HEK293 (cell line): ENCODE results near the gene ERBB4.

Experiments
- CTCF ChIA-PET: fragments of 350-600 bp; formaldehyde crosslinking; extraction: SDS; loops from one replicate; lab custom pipeline; 2021; ENCODE audit warnings: antibody characterized with exemption; lab: Yijun Ruan, JAX
- POLR2A ChIA-PET: fragments of 300-600 bp; formaldehyde crosslinking; extraction: SDS; loops from one replicate; lab custom pipeline; 2020; ENCODE audit warnings: antibody characterized with exemption, inconsistent platforms; lab: Yijun Ruan, JAX
- H3K27ac ChIP-seq: fragments of 200-500 bp; sonication (Bioruptor generic); 2 replicates; pipeline ENCODE4 v1.5.1; 2014; ENCODE audit warnings: low read depth, low read length, control low read depth, inconsistent platforms; ENCODE audit errors: extremely low read depth
- H3K36me3 ChIP-seq, 2 experiments: fragments of 200-500 bp in 1 of 2; sonication (Bioruptor generic) in 1 of 2; 1 replicate in 1 of 2; 2 replicates in 1 of 2; pipeline ENCODE4 v1.5.1; 2014 to 2017; ENCODE audit warnings: inconsistent platforms in 2 of 2, low read length in 2 of 2; ENCODE audit not compliant: control insufficient read depth in 2 of 2, insufficient read depth in 1 of 2
- H3K4me1 ChIP-seq: fragments of 200-500 bp; sonication (Bioruptor generic); 2 replicates; pipeline ENCODE4 v1.5.1; 2014; ENCODE audit warnings: mild to moderate bottlenecking, low read length, inconsistent platforms; ENCODE audit not compliant: control insufficient read depth, insufficient read depth
- H3K4me3 ChIP-seq: 2 replicates; pipeline ENCODE4 v1.5.1; 2011; ENCODE audit warnings: low read depth, mild to moderate bottlenecking, control low read depth, low read length, moderate library complexity
- H3K9me3 ChIP-seq: fragments of 200-500 bp; sonication (Bioruptor generic); 2 replicates; pipeline ENCODE4 v1.5.1; 2014; ENCODE audit warnings: low read depth, low read length, inconsistent platforms; ENCODE audit not compliant: control insufficient read depth, insufficient read depth
- CTCF ChIP-seq: fragments of 450-650 bp; formaldehyde crosslinking; IDR thresholded peaks from 2 replicates; pipeline ENCODE4 v1.5.1; 2016; ENCODE audit warnings: missing biosample characterization, missing genetic modification characterization
- KLF7 ChIP-seq: fragments of 450-650 bp; formaldehyde crosslinking; IDR thresholded peaks from 2 replicates; pipeline ENCODE4 v1.5.1; 2016; ENCODE audit warnings: missing biosample characterization, missing genetic modification characterization, borderline replicate concordance
- MZF1 ChIP-seq: fragments of 450-650 bp; formaldehyde crosslinking; IDR thresholded peaks from 2 replicates; pipeline ENCODE4 v1.5.1; 2017; ENCODE audit warnings: missing biosample characterization, missing genetic modification characterization, borderline replicate concordance
- SP3 ChIP-seq: fragments of 450-650 bp; formaldehyde crosslinking; IDR thresholded peaks from 2 replicates; pipeline ENCODE4 v1.5.1; 2016; ENCODE audit warnings: missing biosample characterization, missing genetic modification characterization
- ZBTB17 ChIP-seq: fragments of 450-650 bp; formaldehyde crosslinking; IDR thresholded peaks from 2 replicates; pipeline ENCODE4 v1.5.1; 2016; ENCODE audit warnings: missing biosample characterization, missing genetic modification characterization
- ZBTB7A ChIP-seq: fragments of 450-650 bp; formaldehyde crosslinking; IDR thresholded peaks from 2 replicates; pipeline ENCODE4 v1.5.1; 2016; ENCODE audit warnings: low read depth, missing biosample characterization, missing genetic modification characterization
- ZBTB8A ChIP-seq: fragments of 450-650 bp; formaldehyde crosslinking; IDR thresholded peaks from 2 replicates; pipeline ENCODE4 v1.5.1; 2016; ENCODE audit warnings: missing biosample characterization, missing genetic modification characterization
- ZNF140 ChIP-seq: fragments of 450-650 bp; formaldehyde crosslinking; IDR thresholded peaks from 2 replicates; pipeline ENCODE4 v1.5.1; 2016; ENCODE audit warnings: missing biosample characterization, missing genetic modification characterization
- ZNF211 ChIP-seq: fragments of 450-650 bp; formaldehyde crosslinking; IDR thresholded peaks from 2 replicates; pipeline ENCODE4 v1.5.1; 2016; ENCODE audit warnings: low read depth, missing biosample characterization, missing genetic modification characterization
- ZNF223 ChIP-seq: fragments of 450-650 bp; formaldehyde crosslinking; IDR thresholded peaks from 2 replicates; pipeline ENCODE4 v1.5.1; 2016; ENCODE audit warnings: missing biosample characterization, missing genetic modification characterization
- ZNF274 ChIP-seq, 2 experiments: fragments of 200-500 bp in 1 of 2; fragments of 450-650 bp in 1 of 2; sonication (Bioruptor generic) in 1 of 2; formaldehyde crosslinking in 1 of 2; IDR thresholded peaks; 2 replicates each; pipeline versions ENCODE4 v1.5.1 to v1.6.1; 2014 to 2016; ENCODE audit warnings: borderline replicate concordance in 1 of 2, inconsistent platforms in 1 of 2, low read length in 1 of 2, missing biosample characterization in 1 of 2, missing genetic modification characterization in 1 of 2
- ZNF394 ChIP-seq: fragments of 450-650 bp; formaldehyde crosslinking; IDR thresholded peaks from 2 replicates; pipeline ENCODE4 v1.5.1; 2016; ENCODE audit warnings: missing biosample characterization, missing genetic modification characterization, mild to moderate bottlenecking, moderate library complexity, borderline replicate concordance
- ZNF398 ChIP-seq: fragments of 450-650 bp; formaldehyde crosslinking; IDR thresholded peaks from 2 replicates; pipeline ENCODE4 v1.5.1; 2017; ENCODE audit warnings: missing biosample characterization, missing genetic modification characterization
- ZNF423 ChIP-seq: fragments of 450-650 bp; formaldehyde crosslinking; IDR thresholded peaks from 2 replicates; pipeline ENCODE4 v1.5.1; 2016; ENCODE audit warnings: missing biosample characterization, missing genetic modification characterization
- ZNF571 ChIP-seq: fragments of 450-650 bp; formaldehyde crosslinking; IDR thresholded peaks from 2 replicates; pipeline ENCODE4 v1.5.0; 2017; ENCODE audit warnings: missing biosample characterization, missing genetic modification characterization
- TF ChIP-seq, protein P1 (sequence below): fragments of 450-650 bp; formaldehyde crosslinking; IDR thresholded peaks from 2 replicates; pipeline ENCODE4 v1.5.1; 2016; ENCODE audit warnings: missing biosample characterization, missing genetic modification characterization
- TF ChIP-seq, protein P2 (sequence below): fragments of 450-650 bp; formaldehyde crosslinking; IDR thresholded peaks from 2 replicates; pipeline ENCODE4 v1.5.1; 2017; ENCODE audit warnings: missing biosample characterization, missing genetic modification characterization
- TF ChIP-seq, protein P3 (sequence below): fragments of 450-650 bp; formaldehyde crosslinking; IDR thresholded peaks from 2 replicates; pipeline ENCODE4 v1.5.1; 2017; ENCODE audit warnings: missing biosample characterization, mild to moderate bottlenecking, missing genetic modification characterization, moderate library complexity

The ERBB4 gene

DNA sequence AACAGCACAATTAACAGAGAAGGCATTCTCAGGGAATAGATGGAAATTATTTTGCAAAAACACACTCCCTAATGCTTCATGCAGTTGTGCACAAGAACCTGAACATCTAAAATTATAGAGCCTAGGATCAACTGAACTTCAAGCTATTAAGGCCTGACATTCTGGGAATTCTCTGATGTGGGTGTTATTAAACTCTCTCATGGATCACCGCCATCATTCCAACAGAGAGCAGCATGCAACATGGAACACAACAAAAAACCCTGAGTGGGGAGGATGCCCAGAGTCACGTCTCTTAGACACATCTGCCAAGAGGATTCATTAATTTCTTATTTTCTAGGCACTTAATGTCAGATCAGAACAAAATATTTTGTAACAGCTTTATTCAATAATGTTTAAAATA, 543.8 kb downstream of the ERBB4 start:
- ChIA-PET CTCF (no interaction called here), POLR2A (no interaction called here)
- no peaks in the 10 kb centered on the region for H3K4me1 ChIP-seq
- no peak overlapping the region for H3K27ac ChIP-seq
- no peaks in the 10 kb centered on the region for H3K9me3 ChIP-seq
- no peaks in the 10 kb centered on the region for H3K36me3 ChIP-seq
- no peak overlapping the region for H3K4me3 ChIP-seq
- TF ChIP-seq SP3 (no peak), MZF1 (tag by site-specific recombination) (no peak), ZNF394 (no peak), ZNF398 (tag by site-specific recombination) (no peak), ZNF274 (IDR thresholded peaks at IDR 0.05; ENCODE audit: low read length) (no peak), ZNF274 (tag by site-specific recombination; IDR thresholded peaks at IDR 0.05; ENCODE audit: borderline replicate concordance) (no peak), KLF7 (tag by site-specific recombination) (no peak), ZBTB7A (no peak), ZBTB8A (tag by site-specific recombination) (no peak), ZBTB17 (tag by site-specific recombination) (no peak), CTCF (tag by site-specific recombination) (no peak), ZNF423 (tag by site-specific recombination) (no peak), ZNF223 (no peak), ZNF571 (tag by site-specific recombination) (no peak), ZNF211 (tag by site-specific recombination) (no peak), ZNF140 (tag by site-specific recombination) (no peak)
- TF ChIP-seq, protein P1, sequence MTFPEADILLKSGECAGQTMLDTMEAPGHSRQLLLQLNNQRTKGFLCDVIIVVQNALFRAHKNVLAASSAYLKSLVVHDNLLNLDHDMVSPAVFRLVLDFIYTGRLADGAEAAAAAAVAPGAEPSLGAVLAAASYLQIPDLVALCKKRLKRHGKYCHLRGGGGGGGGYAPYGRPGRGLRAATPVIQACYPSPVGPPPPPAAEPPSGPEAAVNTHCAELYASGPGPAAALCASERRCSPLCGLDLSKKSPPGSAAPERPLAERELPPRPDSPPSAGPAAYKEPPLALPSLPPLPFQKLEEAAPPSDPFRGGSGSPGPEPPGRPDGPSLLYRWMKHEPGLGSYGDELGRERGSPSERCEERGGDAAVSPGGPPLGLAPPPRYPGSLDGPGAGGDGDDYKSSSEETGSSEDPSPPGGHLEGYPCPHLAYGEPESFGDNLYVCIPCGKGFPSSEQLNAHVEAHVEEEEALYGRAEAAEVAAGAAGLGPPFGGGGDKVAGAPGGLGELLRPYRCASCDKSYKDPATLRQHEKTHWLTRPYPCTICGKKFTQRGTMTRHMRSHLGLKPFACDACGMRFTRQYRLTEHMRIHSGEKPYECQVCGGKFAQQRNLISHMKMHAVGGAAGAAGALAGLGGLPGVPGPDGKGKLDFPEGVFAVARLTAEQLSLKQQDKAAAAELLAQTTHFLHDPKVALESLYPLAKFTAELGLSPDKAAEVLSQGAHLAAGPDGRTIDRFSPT (tag by site-specific recombination) = no peak
- TF ChIP-seq, protein P2, sequence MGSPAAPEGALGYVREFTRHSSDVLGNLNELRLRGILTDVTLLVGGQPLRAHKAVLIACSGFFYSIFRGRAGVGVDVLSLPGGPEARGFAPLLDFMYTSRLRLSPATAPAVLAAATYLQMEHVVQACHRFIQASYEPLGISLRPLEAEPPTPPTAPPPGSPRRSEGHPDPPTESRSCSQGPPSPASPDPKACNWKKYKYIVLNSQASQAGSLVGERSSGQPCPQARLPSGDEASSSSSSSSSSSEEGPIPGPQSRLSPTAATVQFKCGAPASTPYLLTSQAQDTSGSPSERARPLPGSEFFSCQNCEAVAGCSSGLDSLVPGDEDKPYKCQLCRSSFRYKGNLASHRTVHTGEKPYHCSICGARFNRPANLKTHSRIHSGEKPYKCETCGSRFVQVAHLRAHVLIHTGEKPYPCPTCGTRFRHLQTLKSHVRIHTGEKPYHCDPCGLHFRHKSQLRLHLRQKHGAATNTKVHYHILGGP = no peak
- TF ChIP-seq, protein P3, sequence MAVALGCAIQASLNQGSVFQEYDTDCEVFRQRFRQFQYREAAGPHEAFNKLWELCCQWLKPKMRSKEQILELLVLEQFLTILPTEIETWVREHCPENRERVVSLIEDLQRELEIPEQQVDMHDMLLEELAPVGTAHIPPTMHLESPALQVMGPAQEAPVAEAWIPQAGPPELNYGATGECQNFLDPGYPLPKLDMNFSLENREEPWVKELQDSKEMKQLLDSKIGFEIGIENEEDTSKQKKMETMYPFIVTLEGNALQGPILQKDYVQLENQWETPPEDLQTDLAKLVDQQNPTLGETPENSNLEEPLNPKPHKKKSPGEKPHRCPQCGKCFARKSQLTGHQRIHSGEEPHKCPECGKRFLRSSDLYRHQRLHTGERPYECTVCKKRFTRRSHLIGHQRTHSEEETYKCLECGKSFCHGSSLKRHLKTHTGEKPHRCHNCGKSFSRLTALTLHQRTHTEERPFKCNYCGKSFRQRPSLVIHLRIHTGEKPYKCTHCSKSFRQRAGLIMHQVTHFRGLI (tag by site-specific recombination) = no peak
